GM19395 (cell line): ENCODE results near the gene SPX.

Source experiments
- ATAC-seq: cut with Tn5 transposase; IDR thresholded peaks from one replicate; pipeline ENCODE4 v1.9.1; 2021; ENCODE audit warnings: mild to moderate bottlenecking, moderate library complexity; ENCODE audit not compliant: unreplicated experiment

SPX gene

GRCh38 chr12:21538061-21538653 lies 12.1 kb downstream of the SPX start:
- ATAC-seq: no peak

- no peak for ATAC-seq
Measured at GRCh38 chr12:21539797-21540196, 13.7 kb downstream of the SPX start.

- ATAC-seq: no peak
Measured at GRCh38 chr12:21541773-21542172, 15.7 kb downstream of the SPX start.

- ATAC-seq: no peak
Measured at GRCh38 chr12:21542403-21542802, 16.3 kb downstream of the SPX start.

GRCh38 chr12:21543151-21543550 lies 17.1 kb downstream of the SPX start:
- no peak for ATAC-seq

- ATAC-seq: no peak
Measured at GRCh38 chr12:21545557-21545956, 19.5 kb downstream of the SPX start.

GRCh38 chr12:21546716-21547115 lies 20.6 kb downstream of the SPX start:
- no peak for ATAC-seq

- no peak for ATAC-seq
Measured at GRCh38 chr12:21547437-21547836, 21.3 kb downstream of the SPX start.

GRCh38 chr12:21551841-21552465 lies 25.9 kb downstream of the SPX start:
- ATAC-seq: no peak

GRCh38 chr12:21552635-21553328 lies 26.7 kb downstream of the SPX start:
- no peak for ATAC-seq

GRCh38 chr12:21553329-21553675 lies 27.2 kb downstream of the SPX start:
- ATAC-seq: no peak

- no peak for ATAC-seq
Measured at GRCh38 chr12:21558100-21558679, 32.1 kb downstream of the SPX start.

GRCh38 chr12:21559855-21560569 lies 33.9 kb downstream of the SPX start:
- no peak for ATAC-seq

- ATAC-seq: no peak
Measured at GRCh38 chr12:21561158-21561557, 35.1 kb downstream of the SPX start.

- ATAC-seq: no peak
Measured at GRCh38 chr12:21562859-21563258, 36.8 kb downstream of the SPX start.

GRCh38 chr12:21566223-21566906 lies 40.3 kb downstream of the SPX start:
- no peak for ATAC-seq

- no peak for ATAC-seq
Measured at GRCh38 chr12:21566907-21567394, 40.9 kb downstream of the SPX start.

- no peak for ATAC-seq
Measured at GRCh38 chr12:21568115-21568514, 42.0 kb downstream of the SPX start.

- ATAC-seq: no peak
Measured at GRCh38 chr12:21571046-21571445, 45.0 kb downstream of the SPX start.

- no peak for ATAC-seq
Measured at GRCh38 chr12:21573733-21574358, 47.8 kb downstream of the SPX start.
